Measurements from ENCODE around the gene POLR2I. TPM values are rescaled to one million over a fixed set of nuclear protein-coding genes. Genes with fewer than 3 reads are reported as not detected.
A peak's percentile ranks its signal among the peaks of the same experiment; 100 is the strongest.
"Not testable (repeated sequence)": the region's sequence is repeated elsewhere in the genome, so short reads cannot be mapped to it uniquely, and the experiment has no call there.

Gene POLR2I
- total RNA-seq, 1 experiment from 2014 or later, result 92.2 TPM

- Histone ChIP-seq H3K9me2 (ENCODE audit: insufficient read depth) (no peaks in the 10 kb centered on the region), H2AFZ (peak within 1 kb of the TSS; percentile 90), H3F3A (ENCODE audit: insufficient read depth, low read depth) (peaks cover 60% of the 10 kb centered on the region), H3K36me3 (ENCODE audit: low read depth) (peaks cover 22% of the 10 kb centered on the region), H4K20me1 (ENCODE audit: insufficient read depth) (peaks cover 23% of the 10 kb centered on the region), H3K27me3 (ENCODE audit: insufficient read depth, low read depth) (no peaks in the 10 kb centered on the region), H3K9me3 (ENCODE audit: insufficient read depth, low read depth) (no peaks in the 10 kb centered on the region), H3K79me2 (ENCODE audit: low read depth) (peaks cover 43% of the 10 kb centered on the region), H3K27ac (peak within 1 kb of the TSS; percentile 96), H3K4me3 (peak within 1 kb of the TSS; percentile 98), H3K4me1 (replicated peaks; ENCODE audit: insufficient read depth) (peaks cover 52% of the 10 kb centered on the region), H3K4me2 (peak within 1 kb of the TSS; percentile 77)
- DNase-seq, result peak; percentile 86 to 98
- TF ChIP-seq, protein P1, sequence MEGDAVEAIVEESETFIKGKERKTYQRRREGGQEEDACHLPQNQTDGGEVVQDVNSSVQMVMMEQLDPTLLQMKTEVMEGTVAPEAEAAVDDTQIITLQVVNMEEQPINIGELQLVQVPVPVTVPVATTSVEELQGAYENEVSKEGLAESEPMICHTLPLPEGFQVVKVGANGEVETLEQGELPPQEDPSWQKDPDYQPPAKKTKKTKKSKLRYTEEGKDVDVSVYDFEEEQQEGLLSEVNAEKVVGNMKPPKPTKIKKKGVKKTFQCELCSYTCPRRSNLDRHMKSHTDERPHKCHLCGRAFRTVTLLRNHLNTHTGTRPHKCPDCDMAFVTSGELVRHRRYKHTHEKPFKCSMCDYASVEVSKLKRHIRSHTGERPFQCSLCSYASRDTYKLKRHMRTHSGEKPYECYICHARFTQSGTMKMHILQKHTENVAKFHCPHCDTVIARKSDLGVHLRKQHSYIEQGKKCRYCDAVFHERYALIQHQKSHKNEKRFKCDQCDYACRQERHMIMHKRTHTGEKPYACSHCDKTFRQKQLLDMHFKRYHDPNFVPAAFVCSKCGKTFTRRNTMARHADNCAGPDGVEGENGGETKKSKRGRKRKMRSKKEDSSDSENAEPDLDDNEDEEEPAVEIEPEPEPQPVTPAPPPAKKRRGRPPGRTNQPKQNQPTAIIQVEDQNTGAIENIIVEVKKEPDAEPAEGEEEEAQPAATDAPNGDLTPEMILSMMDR (conservative IDR thresholded peaks at IDR 0.05), result no peak; the same call in 1 of the 2 replicates
- TF ChIP-seq EZH2 (IDR thresholded peaks at IDR 0.05; ENCODE audit: low read depth), result no peak
- intact Hi-C loops (cut with micrococcal nuclease; ENCODE audit: unreplicated experiment), result loop anchor here (1.0 kb wide), 2 partner anchors 11 to 24 kb away; partner anchors contain the start of gene TBCB
- BruUV-seq (replicated peaks), result no TSS peak
- POLR2A ChIA-PET (ENCODE audit: unreplicated experiment), result interaction anchor here (0.6 to 1.0 kb wide), 4 partner anchors 12 to 632 kb away, joined by 3 to 6 read pairs (median 4); no protein-coding TSS in a partner anchor
- CTCF ChIA-PET, result interaction anchor here (1.4 kb wide), 1 partner anchor 11 kb away, joined by 4 read pairs; no protein-coding TSS in a partner anchor
Observed at GRCh38 chr19:36139473-36140303, 25.0 kb upstream of the POLR2I start, which contains the start of gene CAPNS1. CAPNS1 (plus strand) TSS chr19:36140066; CDS start chr19:36141012, 946 bp downstream.

DNA sequence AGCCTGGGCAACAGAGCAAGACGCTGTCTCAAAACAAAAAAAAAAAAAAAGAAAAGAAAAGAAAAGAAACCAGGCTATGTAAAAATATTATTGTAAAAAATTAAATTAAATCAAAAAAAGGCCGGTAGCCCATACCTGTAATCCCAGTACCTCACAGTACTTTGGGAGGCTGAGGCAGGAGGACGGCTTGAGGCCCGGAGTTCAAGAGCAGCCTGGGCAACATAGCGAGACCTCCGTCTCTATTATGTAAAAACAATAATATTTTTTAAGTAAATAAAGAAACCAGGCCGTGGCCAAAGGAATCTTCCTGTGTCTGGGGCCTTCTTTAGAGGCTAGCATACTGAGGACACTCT lies 24.4 kb upstream of the POLR2I start:
- Histone ChIP-seq H3K27ac (peak overlapping the region; percentile 96), H3K4me1 (replicated peaks; ENCODE audit: insufficient read depth) (peaks cover 54% of the 10 kb centered on the region), H3K27me3 (ENCODE audit: insufficient read depth, low read depth) (no peaks in the 10 kb centered on the region), H4K20me1 (ENCODE audit: insufficient read depth) (peaks cover 23% of the 10 kb centered on the region), H3K9me2 (ENCODE audit: insufficient read depth) (no peaks in the 10 kb centered on the region), H2AFZ (peak overlapping the region; percentile 90), H3K79me2 (ENCODE audit: low read depth) (peaks cover 43% of the 10 kb centered on the region), H3K4me2 (peak overlapping the region; percentile 77), H3F3A (ENCODE audit: insufficient read depth, low read depth) (peaks cover 57% of the 10 kb centered on the region), H3K36me3 (ENCODE audit: low read depth) (peaks cover 19% of the 10 kb centered on the region; the same call in 1 of the 2 replicates), H3K9me3 (ENCODE audit: insufficient read depth, low read depth) (no peaks in the 10 kb centered on the region), H3K4me3 (peak overlapping the region; percentile 98; the same call in 1 of the 2 replicates)
- TF ChIP-seq EZH2 (IDR thresholded peaks at IDR 0.05; ENCODE audit: low read depth), result no peak
- TF ChIP-seq, protein P1 (conservative IDR thresholded peaks at IDR 0.05), result no peak
- ChIA-PET POLR2A (ENCODE audit: unreplicated experiment) (interaction anchor here (0.6 to 1.0 kb wide), 3 partner anchors 11 to 632 kb away, joined by 3 to 6 read pairs (median 5); no protein-coding TSS in a partner anchor), CTCF (no interaction called here)
- no TSS peak for BruUV-seq (replicated peaks)
- intact Hi-C loops (cut with micrococcal nuclease; ENCODE audit: unreplicated experiment), result loop anchor here (1.0 kb wide), 2 partner anchors 11 to 24 kb away; partner anchors contain the start of gene TBCB
- DNase-seq, result no peak

- ChIA-PET POLR2A (ENCODE audit: unreplicated experiment) (interaction anchor here (0.6 to 1.7 kb wide), 6 partner anchors 9 to 1844 kb away, joined by 3 to 32 read pairs (median 3); partner anchors contain the start of genes TBCB and ZNF566), CTCF (interaction anchor here (1.3 kb wide), 1 partner anchor 9 kb away, joined by 7 read pairs; no protein-coding TSS in a partner anchor)
- peak; percentile 95 to 98 for DNase-seq
- H3K27me3 ChIP-seq (ENCODE audit: insufficient read depth, low read depth), result no peaks in the 10 kb centered on the region
- peaks cover 63% of the 10 kb centered on the region for H3F3A ChIP-seq (ENCODE audit: insufficient read depth, low read depth)
- peak overlapping the region; percentile 37; the same call in 1 of the 2 replicates for H3K4me3 ChIP-seq
- no peak for TF ChIP-seq EZH2 (IDR thresholded peaks at IDR 0.05; ENCODE audit: low read depth)
- TF ChIP-seq, protein P1 (conservative IDR thresholded peaks at IDR 0.05), result no peak
- peak overlapping the region; percentile 96 for H3K27ac ChIP-seq
- intact Hi-C loops (cut with micrococcal nuclease; ENCODE audit: unreplicated experiment), result no loop called here
- H3K79me2 ChIP-seq (ENCODE audit: low read depth), result peaks cover 30% of the 10 kb centered on the region
- no peak overlapping the region for H2AFZ ChIP-seq
- peaks cover 13% of the 10 kb centered on the region for H4K20me1 ChIP-seq (ENCODE audit: insufficient read depth)
- H3K9me2 ChIP-seq (ENCODE audit: insufficient read depth), result no peaks in the 10 kb centered on the region
- BruUV-seq (replicated peaks), result no TSS peak
- peaks cover 64% of the 10 kb centered on the region for H3K4me1 ChIP-seq (replicated peaks; ENCODE audit: insufficient read depth)
- H3K9me3 ChIP-seq (ENCODE audit: insufficient read depth, low read depth), result no peaks in the 10 kb centered on the region
- H3K36me3 ChIP-seq (ENCODE audit: low read depth), result 0 out of 2 replicates have a peak, but pooled peaks cover 7% of the 10 kb centered on the region
- peak overlapping the region; percentile 77 for H3K4me2 ChIP-seq
Observed at GRCh38 chr19:36136964-36137686, 22.4 kb upstream of the POLR2I start.

GRCh38 chr19:36134867-36135266 lies 20.2 kb upstream of the POLR2I start:
- H3K4me3 ChIP-seq; CTCF ChIA-PET; H3K4me2 ChIP-seq; BruUV-seq (replicated peaks); H2AFZ ChIP-seq; H3K27me3 ChIP-seq (ENCODE audit: insufficient read depth, low read depth); H3K9me3 ChIP-seq (ENCODE audit: insufficient read depth, low read depth); H3K9me2 ChIP-seq (ENCODE audit: insufficient read depth); intact Hi-C loops (cut with micrococcal nuclease; ENCODE audit: unreplicated experiment); H4K20me1 ChIP-seq (ENCODE audit: insufficient read depth); DNase-seq; H3K36me3 ChIP-seq (ENCODE audit: low read depth); POLR2A ChIA-PET (ENCODE audit: unreplicated experiment): not testable (repeated sequence)
- Histone ChIP-seq H3K4me1 (replicated peaks; ENCODE audit: insufficient read depth) (peaks cover 75% of the 10 kb centered on the region), H3K27ac (peak overlapping the region; percentile 96), H3K79me2 (ENCODE audit: low read depth) (peaks cover 11% of the 10 kb centered on the region; the same call in 1 of the 2 replicates), H3F3A (ENCODE audit: insufficient read depth, low read depth) (peaks cover 72% of the 10 kb centered on the region)
